H9 (cell line): ENCODE measurements around the gene CERK. TPM values are rescaled to one million over a fixed set of nuclear protein-coding genes. Genes with fewer than 3 reads are reported as not detected.

Source experiments
- DNase-seq: peaks from one replicate; pipeline ENCODE4 v3.0.0-alpha.2; 2017
- H2AFZ ChIP-seq: one replicate; pipeline ENCODE4 v1.6.1; 2013; ENCODE audit warnings: mild to moderate bottlenecking, low read length, control low read depth, moderate library complexity
- H2AK5ac ChIP-seq: 2 replicates; pipeline ENCODE4 v1.6.1; 2013; ENCODE audit warnings: low read length, control low read depth, mixed read lengths; ENCODE audit not compliant: insufficient read length
- H2BK120ac ChIP-seq: one replicate; pipeline ENCODE4 v1.6.1; 2013; ENCODE audit warnings: low read depth, mild to moderate bottlenecking, low read length, control low read depth, inconsistent platforms; ENCODE audit not compliant: poor library complexity, severe bottlenecking
- H2BK12ac ChIP-seq: 2 replicates; pipeline ENCODE4 v1.6.1; 2013; ENCODE audit warnings: low read length, control low read depth, mixed read lengths, low read depth; ENCODE audit not compliant: insufficient read length
- H2BK15ac ChIP-seq: 2 replicates; pipeline ENCODE4 v1.6.1; 2013; ENCODE audit warnings: low read depth, low read length, control low read depth
- H2BK20ac ChIP-seq: one replicate; pipeline ENCODE4 v1.6.1; 2013; ENCODE audit warnings: low read depth, mild to moderate bottlenecking, low read length, control low read depth, inconsistent platforms; ENCODE audit not compliant: poor library complexity, severe bottlenecking
- H2BK5ac ChIP-seq: 2 replicates; pipeline ENCODE4 v1.6.1; 2013; ENCODE audit warnings: low read length, control low read depth, mixed read lengths; ENCODE audit not compliant: insufficient read length
- H3K14ac ChIP-seq: 2 replicates; pipeline ENCODE4 v1.6.1; 2013; ENCODE audit warnings: low read length, control low read depth; ENCODE audit not compliant: insufficient read depth
- H3K18ac ChIP-seq: 2 replicates; pipeline ENCODE4 v1.6.1; 2013; ENCODE audit warnings: low read depth, mild to moderate bottlenecking, mixed read lengths, low read length, control low read depth; ENCODE audit not compliant: insufficient read length
- H3K23ac ChIP-seq: 2 replicates; pipeline ENCODE4 v1.6.1; 2013; ENCODE audit warnings: low read length, control low read depth, mixed read lengths, low read depth; ENCODE audit not compliant: insufficient read length
- H3K23me2 ChIP-seq: 2 replicates; pipeline ENCODE4 v1.6.1; 2013; ENCODE audit warnings: low read depth, mild to moderate bottlenecking, mixed read lengths, low read length, control low read depth; ENCODE audit not compliant: insufficient read length, poor library complexity, severe bottlenecking
- H3K27ac ChIP-seq: 2 replicates; pipeline ENCODE4 v1.5.1; 2013; ENCODE audit warnings: low read length, control low read depth, mixed read lengths, low read depth; ENCODE audit not compliant: insufficient read length
- H3K27me3 ChIP-seq: 2 replicates; pipeline ENCODE4 v1.6.1; 2013; ENCODE audit warnings: low read length, control low read depth, inconsistent platforms; ENCODE audit not compliant: insufficient read depth
- H3K4ac ChIP-seq: 2 replicates; pipeline ENCODE4 v1.6.1; 2013; ENCODE audit warnings: low read depth, mild to moderate bottlenecking, control low read depth, inconsistent platforms, low read length, moderate library complexity
- H3K4me1 ChIP-seq: 2 replicates; pipeline ENCODE4 v1.6.1; 2013; ENCODE audit warnings: low read length, control low read depth, inconsistent platforms; ENCODE audit not compliant: insufficient read depth
- H3K4me2 ChIP-seq: 2 replicates; pipeline ENCODE4 v1.6.1; 2013; ENCODE audit warnings: low read length, control low read depth, mixed read lengths; ENCODE audit not compliant: insufficient read length, insufficient read depth
- H3K56ac ChIP-seq: 2 replicates; pipeline ENCODE4 v1.6.1; 2013; ENCODE audit warnings: low read depth, mild to moderate bottlenecking, mixed read lengths, low read length, control low read depth; ENCODE audit not compliant: insufficient read length
- H3K79me1 ChIP-seq: 2 replicates; pipeline ENCODE4 v1.6.1; 2013; ENCODE audit warnings: low read depth, mild to moderate bottlenecking, moderate library complexity, low read length, control low read depth, inconsistent platforms; ENCODE audit not compliant: insufficient read depth, poor library complexity, severe bottlenecking
- H3K79me2 ChIP-seq: 2 replicates; pipeline ENCODE4 v1.6.1; 2013; ENCODE audit warnings: low read length, control low read depth, inconsistent platforms; ENCODE audit not compliant: insufficient read depth
- H3K9ac ChIP-seq: 2 replicates; pipeline ENCODE4 v1.6.1; 2013; ENCODE audit warnings: low read length, control low read depth, mixed read lengths; ENCODE audit not compliant: insufficient read length; ENCODE audit errors: extremely low read depth
- H3K9me3 ChIP-seq: one replicate; pipeline ENCODE4 v1.6.1; 2013; ENCODE audit warnings: low read depth, low read length, inconsistent platforms; ENCODE audit not compliant: control insufficient read depth
- H3T11ph ChIP-seq: one replicate; pipeline ENCODE4 v1.6.1; 2013; ENCODE audit warnings: mild to moderate bottlenecking, low read length, control low read depth, inconsistent platforms
- H4K20me1 ChIP-seq: one replicate; pipeline ENCODE4 v1.6.1; 2013; ENCODE audit not compliant: control insufficient read depth, insufficient read length, insufficient read depth
- H4K5ac ChIP-seq: 2 replicates; pipeline ENCODE4 v1.6.1; 2013; ENCODE audit warnings: low read depth, mild to moderate bottlenecking, mixed read lengths, low read length, control low read depth; ENCODE audit not compliant: insufficient read length
- H4K8ac ChIP-seq: replicated peaks from 2 replicates; pipeline ENCODE4 v1.6.1; 2013; ENCODE audit warnings: low read length, control low read depth, mixed read lengths, low read depth; ENCODE audit not compliant: insufficient read length
- H4K91ac ChIP-seq: 2 replicates; pipeline ENCODE4 v1.6.1; 2013; ENCODE audit warnings: low read depth, mild to moderate bottlenecking, moderate library complexity, mixed read lengths, low read length, control low read depth; ENCODE audit not compliant: insufficient read length
- H3K27ac Mint-ChIP-seq, 3 experiments: 2 replicates in 2 of 3; 3 replicates in 1 of 3; pipeline ENCODE4 v1.8.0; 2020 to 2021; ENCODE audit warnings: mixed read lengths in 3 of 3, mild to moderate bottlenecking in 1 of 3, moderate library complexity in 1 of 3
- H3K27me3 Mint-ChIP-seq: 2 replicates; pipeline ENCODE4 v1.8.0; 2021; ENCODE audit warnings: low read depth, mild to moderate bottlenecking, moderate library complexity, mixed read lengths
- H3K36me3 Mint-ChIP-seq, 3 experiments: 2 replicates in 2 of 3; 3 replicates in 1 of 3; pipeline ENCODE4 v1.8.0; 2020 to 2021; ENCODE audit warnings: low read depth in 3 of 3, mixed read lengths in 3 of 3; ENCODE audit not compliant: insufficient read depth in 1 of 3
- H3K4me1 Mint-ChIP-seq, 2 experiments: 2 replicates each; pipeline ENCODE4 v1.8.0; 2020; ENCODE audit warnings: mixed read lengths in 2 of 2
- H3K4me3 Mint-ChIP-seq, 2 experiments: 2 replicates in 1 of 2; 3 replicates in 1 of 2; pipeline ENCODE4 v1.8.0; 2020 to 2021; ENCODE audit warnings: mild to moderate bottlenecking in 2 of 2, mixed read lengths in 2 of 2, moderate library complexity in 1 of 2
- H3K9me3 Mint-ChIP-seq, 2 experiments: 2 replicates in 1 of 2; 3 replicates in 1 of 2; pipeline ENCODE4 v1.8.0; 2020; ENCODE audit warnings: mild to moderate bottlenecking in 2 of 2, mixed read lengths in 2 of 2, moderate library complexity in 1 of 2
- WGBS: extraction: QIAGEN DNeasy Blood & Tissue Kit; methylation state at CpG from one replicate; pipeline ENCODE4 v1.1.7; 2013; ENCODE audit warnings: missing lambda C conversion rate, low lambda C conversion rate, mixed read lengths; ENCODE audit not compliant: insufficient read length; ENCODE audit errors: extremely low coverage; 5-methylcytosine and 5-hydroxymethylcytosine counted together
- total RNA-seq: library from RNA; stranded (reverse); gene quantifications from 2 replicates; pipeline ENCODE4 v1.2.1, GENCODE V29; 2021
- TF ChIP-seq, protein P1 (sequence below): fragments of 200-600 bp; sonication (generic); conservative IDR thresholded peaks from 3 replicates; pipeline ENCODE4 v1.8.0; 2021; ENCODE audit warnings: antibody characterized with exemption, mild to moderate bottlenecking

Gene CERK
- total RNA-seq, 1 experiment from 2014 or later = 47.1 TPM

DNA sequence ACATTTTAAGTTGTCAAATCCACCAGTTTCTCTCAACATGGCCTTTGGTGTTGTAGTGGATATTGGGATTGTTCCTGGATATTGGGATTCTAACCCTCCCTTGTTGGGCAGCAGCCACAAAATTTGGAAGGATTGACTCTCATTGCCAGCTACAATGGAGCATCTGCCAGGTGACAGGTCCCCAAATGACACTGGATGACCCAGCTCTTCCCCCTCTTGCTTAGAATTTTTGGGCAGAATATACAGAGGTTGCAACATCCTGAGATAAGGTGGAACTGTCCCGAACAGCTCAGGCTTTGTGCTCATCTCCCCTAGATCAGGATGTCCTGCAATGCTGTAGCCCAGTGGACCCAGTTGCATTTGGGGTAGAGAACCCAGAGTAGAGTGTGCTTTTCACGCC, 19.1 kb upstream of the CERK start:
- no peak overlapping the region for H2AK5ac ChIP-seq
- no peak overlapping the region for H2BK5ac ChIP-seq
- WGBS = no CpG with 5 or more reads among the region's 2 CpGs
- H3K27ac Mint-ChIP-seq = no peak overlapping the region
- H4K8ac ChIP-seq = no peak overlapping the region
- H3T11ph ChIP-seq = no peak overlapping the region
- no peak overlapping the region for H4K91ac ChIP-seq
- no peak overlapping the region for H3K4me2 ChIP-seq
- H3K36me3 Mint-ChIP-seq = peaks cover 14 to 30% (median 27%) of the 10 kb centered on the region in 3 experiments
- TF ChIP-seq, protein P1, sequence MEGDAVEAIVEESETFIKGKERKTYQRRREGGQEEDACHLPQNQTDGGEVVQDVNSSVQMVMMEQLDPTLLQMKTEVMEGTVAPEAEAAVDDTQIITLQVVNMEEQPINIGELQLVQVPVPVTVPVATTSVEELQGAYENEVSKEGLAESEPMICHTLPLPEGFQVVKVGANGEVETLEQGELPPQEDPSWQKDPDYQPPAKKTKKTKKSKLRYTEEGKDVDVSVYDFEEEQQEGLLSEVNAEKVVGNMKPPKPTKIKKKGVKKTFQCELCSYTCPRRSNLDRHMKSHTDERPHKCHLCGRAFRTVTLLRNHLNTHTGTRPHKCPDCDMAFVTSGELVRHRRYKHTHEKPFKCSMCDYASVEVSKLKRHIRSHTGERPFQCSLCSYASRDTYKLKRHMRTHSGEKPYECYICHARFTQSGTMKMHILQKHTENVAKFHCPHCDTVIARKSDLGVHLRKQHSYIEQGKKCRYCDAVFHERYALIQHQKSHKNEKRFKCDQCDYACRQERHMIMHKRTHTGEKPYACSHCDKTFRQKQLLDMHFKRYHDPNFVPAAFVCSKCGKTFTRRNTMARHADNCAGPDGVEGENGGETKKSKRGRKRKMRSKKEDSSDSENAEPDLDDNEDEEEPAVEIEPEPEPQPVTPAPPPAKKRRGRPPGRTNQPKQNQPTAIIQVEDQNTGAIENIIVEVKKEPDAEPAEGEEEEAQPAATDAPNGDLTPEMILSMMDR = no peak
- no peak overlapping the region for H2AFZ ChIP-seq
- DNase-seq = no peak
- H3K4me3 Mint-ChIP-seq = no peak overlapping the region
- no peak overlapping the region for H2BK120ac ChIP-seq
- H3K9me3 ChIP-seq = no peaks in the 10 kb centered on the region
- H3K27me3 Mint-ChIP-seq = peaks cover 4% of the 10 kb centered on the region
- H3K9me3 Mint-ChIP-seq = peaks cover 18 to 30% of the 10 kb centered on the region in 2 experiments
- H4K5ac ChIP-seq = no peak overlapping the region
- H3K27me3 ChIP-seq = no peaks in the 10 kb centered on the region
- H3K56ac ChIP-seq = no peak overlapping the region
- H2BK15ac ChIP-seq = no peak overlapping the region
- H3K23me2 ChIP-seq = peaks cover 3% of the 10 kb centered on the region
- no peak overlapping the region for H2BK12ac ChIP-seq
- no peaks in the 10 kb centered on the region; the same call in 1 of the 2 replicates for H3K4me1 ChIP-seq
- H3K4ac ChIP-seq = no peak overlapping the region
- H3K79me2 ChIP-seq = no peaks in the 10 kb centered on the region; the same call in 1 of the 2 replicates
- H3K18ac ChIP-seq = no peak overlapping the region
- no peaks in the 10 kb centered on the region for H4K20me1 ChIP-seq
- H3K9ac ChIP-seq = no peak overlapping the region
- H3K14ac ChIP-seq = no peak overlapping the region
- H3K23ac ChIP-seq = no peak overlapping the region
- H3K79me1 ChIP-seq = peaks cover 2% of the 10 kb centered on the region
- H3K27ac ChIP-seq = no peak overlapping the region
- H3K4me1 Mint-ChIP-seq = peaks cover 7 to 14% of the 10 kb centered on the region in 2 experiments
- H2BK20ac ChIP-seq = no peak overlapping the region
